GM12891 (cell line): ENCODE results near the gene HNF1A.
"Not testable (repeated sequence)": the region's sequence is repeated elsewhere in the genome, so short reads cannot be mapped to it uniquely, and the experiment has no call there.

Source experiments
- DNase-seq: peaks from one replicate; pipeline ENCODE4 v3.0.0; 2011; ENCODE audit warnings: low spot score; ENCODE audit not compliant: insufficient read length
- FAIRE-seq: peaks from 2 replicates; lab custom pipeline; 2011; peaks lifted over from hg19 to GRCh38; lab: Jason Lieb, UNC
- PAX5 ChIP-seq: IDR thresholded peaks from 2 replicates; pipeline ENCODE4 v1.6.1; 2011; ENCODE audit warnings: low read length, moderate library complexity, mild to moderate bottlenecking; ENCODE audit not compliant: insufficient read depth, severe bottlenecking
- POLR2A ChIP-seq: IDR thresholded peaks from 2 replicates; pipeline ENCODE4 v1.6.1; 2011; ENCODE audit warnings: low read depth, low read length, control low read depth
- POLR2AphosphoS5 ChIP-seq: IDR thresholded peaks from 2 replicates; pipeline ENCODE4 v1.6.1; 2011; ENCODE audit warnings: low read depth, low read length, control low read depth
- POU2F2 ChIP-seq: IDR thresholded peaks from 2 replicates; pipeline ENCODE4 v1.6.1; 2011; ENCODE audit warnings: low read depth, mild to moderate bottlenecking, control low read depth, low read length, moderate library complexity
- SPI1 ChIP-seq: IDR thresholded peaks from 2 replicates; pipeline ENCODE4 v1.6.1; 2011; ENCODE audit warnings: low read depth, low read length, control low read depth
- TAF1 ChIP-seq: IDR thresholded peaks from 2 replicates; pipeline ENCODE4 v1.6.1; 2011; ENCODE audit warnings: low read depth, low read length, control low read depth

Gene HNF1A

GRCh38 chr12:121034616-121035305 is 56.4 kb downstream of the HNF1A start:
- TF ChIP-seq POLR2A (no peak), PAX5 (no peak), SPI1 (no peak), POLR2AphosphoS5 (no peak), TAF1 (no peak), POU2F2 (no peak)
- no peak for FAIRE-seq
- DNase-seq = no peak

GRCh38 chr12:121036810-121037326 is 58.5 kb downstream of the HNF1A start:
- TF ChIP-seq PAX5 = no peak
- no peak for TF ChIP-seq SPI1
- TF ChIP-seq POLR2A = no peak
- no peak for TF ChIP-seq TAF1
- no peak for TF ChIP-seq POU2F2
- no peak for TF ChIP-seq POLR2AphosphoS5
- no peak for DNase-seq
- FAIRE-seq = no peak

GRCh38 chr12:121038861-121039668 is 60.7 kb downstream of the HNF1A start, which contains the start of gene OASL:
OASL (minus strand) TSS chr12:121039246; CDS start chr12:121038971, 275 bp downstream.
- DNase-seq (peak; percentile 37), FAIRE-seq (peak; percentile 81)
- TF ChIP-seq SPI1 = peak; percentile 29; the same call in 1 of the 2 replicates
- no peak for TF ChIP-seq POU2F2
- no peak for TF ChIP-seq PAX5
- TF ChIP-seq POLR2AphosphoS5 = 0 out of 2 replicates have a peak, but pooled peaks have one; percentile 41
- TF ChIP-seq POLR2A = peak; percentile 70
- TF ChIP-seq TAF1 = no peak

- TF ChIP-seq POLR2AphosphoS5 (no peak), POU2F2 (no peak), PAX5 (no peak), TAF1 (no peak), SPI1 (no peak), POLR2A (no peak)
- DNase-seq (no peak), FAIRE-seq (no peak)
Measured at GRCh38 chr12:121043067-121043466, 64.7 kb downstream of the HNF1A start.

GRCh38 chr12:121047400-121047799 is 69.1 kb downstream of the HNF1A start:
- FAIRE-seq, DNase-seq: not testable (repeated sequence)

- FAIRE-seq = no peak
- TF ChIP-seq POU2F2 = no peak
- TF ChIP-seq TAF1 = no peak
- TF ChIP-seq SPI1 = no peak
- no peak for TF ChIP-seq POLR2A
- TF ChIP-seq PAX5 = no peak
- TF ChIP-seq POLR2AphosphoS5 = no peak
Measured at GRCh38 chr12:121048442-121048841, 70.1 kb downstream of the HNF1A start.

GRCh38 chr12:121050725-121051124 is 72.4 kb downstream of the HNF1A start:
- FAIRE-seq = no peak

More at GRCh38 chr12:121048442-121048841, 70.1 kb downstream of the HNF1A start:
- no peak for DNase-seq

More at GRCh38 chr12:121050725-121051124, 72.4 kb downstream of the HNF1A start:
- TF ChIP-seq PAX5 = no peak
- TF ChIP-seq SPI1 = no peak
- TF ChIP-seq POU2F2 = no peak
- no peak for TF ChIP-seq POLR2AphosphoS5
- TF ChIP-seq POLR2A = no peak
- no peak for TF ChIP-seq TAF1
- no peak for DNase-seq
